Transverse colon (tissue), 4 donors: ENCODE measurements around the gene CNOT11.
"Not testable (repeated sequence)": the region's sequence is repeated elsewhere in the genome, so short reads cannot be mapped to it uniquely, and the experiment has no call there.

Experiments
- CTCF ChIP-seq, 5 experiments: fragments of 200-600 bp in 3 of 5; fragments of 450-650 bp in 2 of 5; sonication (generic) in 3 of 5; IDR thresholded peaks; 1 replicate in 2 of 5; 2 replicates in 3 of 5; pipeline ENCODE4 v1.5.1; 2016 to 2017; ENCODE audit warnings: antibody characterized with exemption in 5 of 5, inconsistent platforms in 3 of 5, mild to moderate bottlenecking in 2 of 5, moderate library complexity in 1 of 5
- POLR2A ChIP-seq: fragments of 450-650 bp; IDR thresholded peaks from one replicate; pipeline ENCODE4 v1.6.1; 2016; ENCODE audit warnings: antibody characterized with exemption, mild to moderate bottlenecking, moderate library complexity
- POLR2AphosphoS5 ChIP-seq, 3 donors: sonication (generic); formaldehyde crosslinking; IDR thresholded peaks; one replicate each; pipeline ENCODE4 v1.6.1; 2016; ENCODE audit warnings: antibody characterized with exemption in 3 of 3

GRCh38 chr2:101237944-101238343, 14.7 kb upstream of the CNOT11 start:
- TF ChIP-seq CTCF (IDR thresholded peaks at IDR 0.05); POLR2AphosphoS5 (IDR thresholded peaks at IDR 0.05); POLR2A: not testable (repeated sequence)
